GM18498 (cell line): ENCODE data around the gene UBE2Q1.
"Not testable (repeated sequence)": the region's sequence is repeated elsewhere in the genome, so short reads cannot be mapped to it uniquely, and the experiment has no call there.

Experiments used
- ATAC-seq: cut with Tn5 transposase; IDR thresholded peaks from one replicate; pipeline ENCODE4 v1.9.1; 2021; ENCODE audit warnings: mild to moderate bottlenecking, moderate library complexity; ENCODE audit not compliant: unreplicated experiment

The UBE2Q1 gene

DNA sequence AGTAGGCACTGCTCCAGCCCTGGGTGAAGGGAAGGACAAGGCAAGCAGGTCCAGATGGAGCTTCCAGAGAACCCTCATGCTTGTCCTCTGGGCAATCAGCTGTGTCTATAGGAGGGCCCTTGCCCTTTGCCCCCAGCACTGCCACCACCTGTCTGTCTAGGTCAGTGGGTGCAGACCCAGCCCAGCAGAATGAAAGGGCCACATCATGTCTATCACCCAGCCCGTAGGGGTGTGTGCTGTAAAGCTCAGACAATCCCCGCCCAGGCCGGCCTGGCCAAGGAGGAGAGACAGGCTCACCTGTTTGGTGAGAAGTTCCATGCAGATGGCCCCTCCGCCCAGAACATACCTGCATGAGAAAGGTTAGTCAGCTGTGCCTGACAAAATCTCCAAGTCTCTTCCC, 7.0 kb downstream of the UBE2Q1 start:
- no peak for ATAC-seq

DNA sequence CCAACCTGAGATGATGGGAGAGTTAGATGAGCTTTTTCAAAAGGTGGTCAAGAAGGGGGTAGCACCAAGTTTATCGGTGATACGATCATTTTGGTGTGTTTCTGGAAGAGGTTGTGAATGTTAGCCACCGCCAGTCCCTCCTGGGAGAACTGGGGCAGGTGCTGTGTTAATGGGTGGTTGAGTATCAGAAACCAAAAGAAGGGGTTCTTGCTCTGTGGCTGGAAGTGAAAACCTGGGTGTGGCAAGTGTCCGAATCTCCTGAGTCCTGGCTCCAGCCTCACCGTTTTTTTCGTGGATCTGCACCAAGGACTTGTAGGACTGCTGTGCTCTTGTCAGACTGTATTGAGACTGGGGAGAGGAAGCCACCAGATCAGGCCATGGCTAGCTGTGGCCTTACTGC, 7.8 kb downstream of the UBE2Q1 start:
- no peak for ATAC-seq

DNA sequence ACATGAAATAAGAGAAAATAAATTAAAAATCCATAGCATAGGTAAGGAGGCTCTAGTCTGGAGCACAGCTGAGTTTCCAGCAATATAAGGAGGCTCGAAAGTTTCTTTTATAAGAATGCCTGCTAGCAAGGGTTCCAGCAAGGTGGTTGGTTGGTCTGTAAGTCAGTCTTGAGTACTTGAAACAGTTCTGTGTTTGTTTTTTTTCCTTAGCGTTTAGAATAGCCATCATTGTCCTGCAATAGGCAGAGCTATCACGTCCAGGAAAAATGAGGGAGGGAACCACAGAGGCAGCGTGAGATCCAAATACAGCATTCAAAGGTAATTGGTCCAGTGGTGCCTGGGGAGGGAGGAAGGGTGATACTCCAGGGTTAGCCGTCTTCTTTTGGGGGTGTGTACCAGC, 8.4 kb downstream of the UBE2Q1 start:
- no peak for ATAC-seq

DNA sequence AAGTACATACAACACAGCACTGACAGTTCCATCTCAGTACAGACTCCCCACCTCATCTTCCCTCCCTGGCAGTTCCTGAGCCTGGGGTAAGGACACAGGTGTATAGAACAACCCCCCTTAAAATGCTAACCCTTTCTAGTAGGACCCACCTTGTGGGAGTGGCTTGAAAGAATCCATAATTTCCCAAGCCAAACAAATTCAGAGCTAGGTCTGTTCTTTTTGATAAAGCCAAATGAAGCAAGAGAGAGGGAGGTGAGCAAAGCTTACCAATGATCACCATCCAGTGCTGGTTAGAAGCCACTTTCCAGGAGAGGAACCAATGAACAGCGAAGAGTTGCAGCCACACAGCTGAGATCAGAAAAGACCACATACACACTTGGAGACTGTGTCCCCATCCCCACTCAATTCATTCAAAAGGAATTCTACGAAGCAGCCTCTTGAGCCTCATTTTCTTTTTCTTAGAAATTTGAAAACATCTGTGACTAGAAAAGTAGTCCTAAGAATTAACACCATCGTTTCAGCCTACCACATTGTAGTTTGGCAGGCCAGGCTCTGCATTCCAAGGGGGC, 9.2 kb downstream of the UBE2Q1 start:
- ATAC-seq, result no peak

DNA sequence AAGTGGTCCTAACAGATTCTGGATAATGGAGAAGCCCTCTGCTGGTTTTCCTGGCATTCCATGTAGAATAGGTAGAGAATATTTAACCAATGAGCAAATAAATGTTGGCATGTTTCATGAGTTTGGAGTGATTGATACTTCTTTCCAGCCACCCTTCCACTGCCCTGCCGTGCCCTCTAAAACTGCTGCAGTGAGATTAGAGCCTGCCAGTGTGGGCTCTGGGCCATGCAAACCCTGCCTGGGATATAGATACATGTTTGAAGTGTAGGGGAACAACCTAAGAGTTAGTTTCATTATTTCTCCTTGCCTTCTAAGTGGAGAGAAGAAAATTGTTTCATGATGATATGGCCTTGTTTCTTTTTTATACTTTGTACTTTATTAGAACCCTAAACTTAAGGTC, 10.4 kb downstream of the UBE2Q1 start:
- ATAC-seq, result no peak

DNA sequence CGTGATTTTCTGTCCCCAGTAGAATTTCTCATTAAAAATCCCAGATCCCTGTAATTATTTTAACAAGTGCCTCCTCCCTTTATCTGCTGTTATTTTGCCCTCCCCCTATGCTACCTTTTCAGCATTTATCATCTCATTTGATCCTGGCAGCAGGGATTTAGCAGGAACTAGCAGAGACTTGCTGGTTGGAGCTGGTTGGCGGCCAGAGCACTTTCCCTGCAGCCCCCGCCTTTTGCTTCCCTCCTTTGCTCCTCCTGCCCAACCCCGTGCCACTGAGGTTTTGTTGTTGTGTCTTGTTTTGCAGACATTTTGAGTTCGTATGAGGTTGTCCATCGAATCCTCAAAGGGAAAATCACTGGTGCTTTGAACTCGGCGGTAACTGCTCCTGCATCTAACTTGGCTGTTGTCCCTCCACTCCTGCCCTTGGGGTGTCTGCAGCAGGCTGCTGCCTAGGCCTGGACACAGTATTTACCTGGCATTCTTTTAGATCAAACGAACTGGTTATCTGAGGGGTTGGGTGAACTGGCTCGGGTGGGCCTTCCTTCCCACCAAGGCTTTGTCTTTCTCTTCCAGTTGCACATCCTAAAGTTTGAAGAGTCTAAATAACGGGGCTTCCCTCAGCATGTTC, 11.2 kb downstream of the UBE2Q1 start:
- no peak for ATAC-seq

DNA sequence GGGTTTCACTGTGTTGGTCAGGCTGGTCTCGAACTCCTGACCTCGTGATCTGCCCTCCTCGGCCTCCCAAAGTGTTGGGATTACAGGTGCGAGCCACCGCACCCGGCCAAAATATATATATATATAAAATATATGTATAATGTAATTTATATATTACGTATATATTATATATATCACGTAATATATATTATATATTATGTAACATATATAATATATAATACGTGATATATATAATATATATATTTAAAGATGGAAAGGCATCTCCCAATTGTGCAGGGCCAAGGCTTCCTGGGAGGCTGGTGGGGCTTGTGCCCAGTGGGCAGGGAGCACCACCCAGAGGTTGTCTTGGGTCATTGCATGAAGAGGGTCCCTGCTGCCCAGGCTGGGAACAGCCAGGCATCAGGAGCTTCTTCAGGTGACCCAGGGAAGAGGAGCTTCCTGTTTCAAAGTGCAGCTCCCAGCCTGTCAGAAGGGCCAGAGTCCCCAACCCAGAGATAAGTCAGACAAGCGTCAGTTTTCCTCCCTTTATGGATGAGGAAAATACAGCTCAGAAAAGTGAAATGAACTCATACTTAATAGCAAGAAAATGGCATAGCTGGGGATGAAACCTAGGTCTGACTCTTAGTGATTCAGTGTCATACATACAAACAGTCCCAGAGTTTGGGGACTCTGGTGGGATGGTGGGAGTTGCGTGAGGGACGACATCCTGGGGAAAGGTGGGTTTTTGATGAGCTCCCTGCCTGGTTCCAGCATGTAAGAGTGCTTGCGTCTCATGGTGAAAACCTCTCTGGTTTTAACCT, 12.0 kb downstream of the UBE2Q1 start:
- peak; percentile 44 for ATAC-seq

DNA sequence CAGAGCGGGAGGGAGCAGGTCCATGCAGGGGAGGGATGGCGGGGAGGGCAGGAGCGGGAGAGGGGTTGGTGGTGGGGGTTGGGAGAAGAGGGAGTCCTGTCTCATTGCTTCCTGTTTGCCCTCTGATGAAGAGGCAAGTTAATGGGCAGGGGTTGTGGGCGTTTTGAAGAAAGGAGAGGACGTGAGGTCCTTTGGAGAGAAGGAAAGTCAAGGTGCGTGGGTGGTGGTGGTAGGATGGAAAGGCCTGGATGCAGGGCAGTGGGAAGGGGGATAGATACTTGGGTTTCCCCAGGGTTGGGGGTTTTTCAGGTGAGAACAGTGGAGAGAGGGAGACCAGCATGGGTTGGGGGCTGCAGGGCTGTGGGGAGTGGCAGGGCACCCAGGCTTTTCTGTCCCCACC, 17.2 kb downstream of the UBE2Q1 start:
- no peak for ATAC-seq

DNA sequence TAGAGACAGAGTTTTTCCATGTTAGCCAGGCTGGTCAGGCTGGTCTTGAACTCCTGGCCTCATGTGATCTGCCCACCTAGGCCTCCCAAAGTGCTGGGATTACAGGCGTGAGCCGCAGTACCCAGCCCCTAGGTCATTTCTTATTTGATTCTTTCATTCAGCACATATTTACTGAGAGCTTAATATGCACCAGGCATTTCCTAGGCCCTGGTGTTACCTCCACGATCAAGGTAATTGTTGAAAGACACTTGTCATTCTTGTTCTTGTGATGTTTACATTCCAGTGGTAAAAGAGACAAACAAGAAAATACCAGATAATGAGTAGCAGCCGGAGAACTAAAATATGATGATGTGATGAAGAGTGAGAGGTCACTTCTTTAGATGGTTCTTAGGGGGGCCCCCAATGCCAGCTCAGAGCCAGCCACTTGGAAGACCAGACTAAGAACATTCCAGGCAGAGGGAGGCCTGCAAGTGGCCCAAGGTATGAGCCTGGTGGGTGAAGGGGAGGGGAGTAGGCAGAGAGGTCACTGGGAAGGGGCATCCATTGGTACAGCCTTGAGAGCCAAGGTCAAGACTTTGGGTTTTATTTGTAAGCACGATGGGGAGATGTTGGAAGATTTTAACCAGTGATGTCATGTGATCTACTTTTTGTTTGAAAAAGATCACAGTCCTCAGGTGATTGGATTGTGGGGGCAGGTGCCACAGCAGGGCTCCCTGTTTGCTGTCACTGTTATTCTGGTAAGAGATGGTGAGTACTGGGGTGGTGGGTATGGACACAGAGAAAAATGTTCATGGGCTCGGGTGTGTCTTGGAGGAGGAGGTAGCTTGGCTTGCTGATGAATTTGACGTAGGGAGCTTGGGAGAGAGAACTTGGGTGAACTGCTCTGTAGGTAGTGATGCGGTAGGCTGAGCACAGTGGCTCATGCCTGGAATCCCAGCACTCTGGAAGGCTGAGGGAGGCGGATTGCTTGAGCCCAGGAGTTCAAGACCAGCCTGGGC, 18.7 kb downstream of the UBE2Q1 start:
- ATAC-seq, result no peak

DNA sequence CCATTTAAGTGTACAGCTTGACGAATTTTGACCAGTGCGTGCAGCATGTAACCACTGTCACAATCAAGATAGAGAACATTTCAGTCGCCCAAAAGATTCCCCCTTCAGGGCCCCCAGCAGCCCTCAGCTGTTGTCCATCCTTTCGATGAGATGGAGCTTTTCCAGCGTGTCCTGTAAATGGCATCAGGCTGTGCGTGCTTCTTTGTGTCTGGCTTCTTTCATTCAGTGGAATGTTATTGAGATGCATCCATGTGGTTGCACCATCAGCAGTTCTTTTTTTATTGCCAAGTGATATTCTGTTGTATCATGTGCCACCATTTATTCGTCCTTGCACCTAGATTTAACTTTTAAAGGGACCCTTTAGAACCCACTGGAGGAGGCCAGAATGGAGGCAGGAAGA, 21.9 kb downstream of the UBE2Q1 start:
- ATAC-seq, result no peak

DNA sequence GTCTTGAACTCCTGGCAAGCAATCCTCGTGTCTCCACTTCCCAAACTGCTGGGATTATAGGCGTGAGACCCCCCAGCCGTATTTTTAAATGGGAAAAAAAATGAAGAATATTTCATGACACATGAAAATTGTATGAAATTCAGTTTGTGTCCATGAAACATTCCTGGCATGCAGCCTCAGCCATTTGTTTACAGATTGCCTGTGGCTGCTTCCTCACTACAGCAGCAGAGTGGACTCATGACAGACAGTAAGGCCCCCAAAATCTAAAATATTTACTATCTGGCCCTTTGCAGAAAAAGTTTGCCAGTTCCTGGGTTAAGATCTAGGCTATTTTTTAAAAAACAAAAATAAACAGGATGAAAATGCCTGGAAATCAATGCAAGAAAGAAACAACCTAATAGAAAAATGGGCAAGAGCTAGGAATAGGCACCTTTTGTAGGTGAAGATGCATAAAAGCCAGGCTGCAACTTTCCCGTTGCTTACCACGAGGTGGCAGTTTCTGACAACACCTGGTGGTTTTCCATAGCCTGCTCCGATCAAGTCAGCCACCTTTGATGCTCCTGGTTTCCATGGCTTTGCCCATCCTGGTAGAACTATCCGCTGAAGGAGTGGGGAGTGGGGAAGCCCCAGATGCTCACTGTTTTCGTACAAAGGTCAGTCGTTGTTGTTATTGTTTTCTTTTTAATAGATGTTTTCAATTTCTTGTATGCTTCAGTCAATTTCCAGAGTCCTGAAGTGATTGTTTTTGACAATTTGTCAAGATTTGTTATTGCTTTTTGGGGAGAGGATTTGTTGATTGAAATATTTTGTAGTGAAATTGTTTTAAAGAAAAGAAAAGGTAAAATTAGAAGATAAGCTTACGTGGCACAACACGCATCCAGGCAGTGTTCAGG, 24.3 kb downstream of the UBE2Q1 start:
- ATAC-seq, result no peak

DNA sequence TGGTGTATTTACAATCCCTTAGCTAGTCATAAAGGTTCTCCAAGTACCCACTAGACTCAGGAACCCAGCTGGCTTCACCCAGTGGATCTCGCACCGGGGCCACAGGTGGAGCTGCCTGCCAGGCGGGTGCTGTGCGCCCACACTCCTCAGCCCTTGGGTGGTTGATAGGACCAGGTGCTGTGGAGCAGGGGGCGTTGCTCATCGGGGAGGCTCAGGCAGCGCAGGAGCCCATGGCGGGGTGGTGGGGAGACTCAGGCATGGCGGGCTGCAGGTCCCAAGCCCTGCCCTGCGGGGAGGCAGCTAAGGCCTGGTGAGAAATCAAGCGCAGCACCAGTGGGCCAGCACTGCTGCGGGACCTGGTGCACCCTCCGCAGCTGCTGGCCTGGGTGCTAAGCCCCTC, 26.5 kb downstream of the UBE2Q1 start:
- ATAC-seq, result not testable (repeated sequence)

DNA sequence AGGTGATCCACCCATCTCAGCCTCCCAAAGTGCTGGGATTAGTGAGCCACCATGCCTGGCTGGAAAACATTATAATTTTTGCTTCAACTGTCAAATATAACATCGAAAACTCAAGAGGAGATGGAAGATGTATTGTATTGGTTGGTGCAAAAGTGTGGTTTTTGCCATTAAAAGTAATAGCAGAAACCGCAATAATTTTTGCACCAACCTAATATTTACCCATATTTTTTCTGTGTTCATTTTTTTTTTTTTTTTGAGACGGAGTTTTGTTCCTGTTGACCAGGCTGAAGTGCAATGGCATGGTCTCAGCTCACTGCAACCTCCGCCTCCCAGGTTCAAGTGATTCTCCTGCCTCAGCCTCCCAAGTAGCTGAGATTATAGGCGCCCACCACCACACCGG, 29.2 kb downstream of the UBE2Q1 start:
- ATAC-seq, result no peak

DNA sequence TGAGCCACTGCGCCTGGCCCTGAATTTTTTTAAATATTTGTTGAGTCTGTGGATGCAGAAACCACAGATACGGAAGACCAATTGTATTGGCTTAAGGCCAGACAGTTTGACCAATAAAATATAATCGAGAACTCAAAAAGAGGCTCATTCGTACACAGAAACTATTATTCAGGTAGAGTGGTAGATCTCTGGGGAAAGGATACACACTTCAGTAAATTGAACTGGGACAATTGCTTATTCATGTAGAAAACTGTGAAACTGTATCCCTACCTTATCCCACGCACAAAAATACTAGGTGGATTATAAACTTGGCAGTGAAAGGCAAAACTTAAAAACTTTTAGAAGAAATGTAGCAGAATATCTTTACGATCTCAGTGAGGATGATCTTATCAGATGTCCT, 31.3 kb downstream of the UBE2Q1 start:
- no peak for ATAC-seq

DNA sequence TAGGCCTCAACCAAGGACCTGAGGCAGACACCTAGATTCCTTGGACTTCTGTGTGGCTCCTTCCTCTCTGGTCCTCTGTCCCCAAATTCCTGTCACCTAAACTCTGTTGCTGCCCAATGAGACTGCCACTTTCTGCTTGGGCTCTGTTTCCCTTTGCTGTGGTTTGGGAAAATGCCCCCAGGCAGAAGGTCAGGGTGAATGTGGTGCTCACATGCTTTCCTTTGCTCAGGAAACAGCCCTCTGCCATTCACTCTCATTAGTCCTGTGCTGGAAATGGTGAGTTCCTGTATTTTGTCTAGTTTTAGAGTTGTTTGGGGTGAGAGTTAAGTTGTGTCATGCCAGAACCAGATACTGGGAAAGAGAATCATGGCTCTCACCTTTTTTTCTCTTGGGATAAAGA, 33.6 kb downstream of the UBE2Q1 start:
- no peak for ATAC-seq

DNA sequence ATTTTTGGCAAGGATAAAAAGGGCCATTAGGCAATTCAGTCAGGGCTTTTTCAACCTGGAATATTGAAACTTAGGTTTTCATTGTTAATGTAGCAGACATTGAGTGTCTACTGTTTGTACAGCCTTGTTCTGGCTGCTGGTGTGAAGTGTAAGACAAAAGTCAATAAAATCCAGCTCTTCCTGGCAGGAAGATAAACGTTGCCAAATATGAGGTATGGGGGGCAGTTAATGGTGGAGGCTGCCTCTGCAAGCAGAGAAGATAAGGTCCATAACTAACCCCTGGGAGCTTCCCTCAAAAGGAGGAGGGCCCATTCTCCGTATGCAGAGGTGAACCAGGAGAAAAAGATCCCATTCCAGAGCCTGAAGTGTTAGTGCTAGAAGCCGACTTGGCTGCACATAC, 36.8 kb downstream of the UBE2Q1 start:
- no peak for ATAC-seq

DNA sequence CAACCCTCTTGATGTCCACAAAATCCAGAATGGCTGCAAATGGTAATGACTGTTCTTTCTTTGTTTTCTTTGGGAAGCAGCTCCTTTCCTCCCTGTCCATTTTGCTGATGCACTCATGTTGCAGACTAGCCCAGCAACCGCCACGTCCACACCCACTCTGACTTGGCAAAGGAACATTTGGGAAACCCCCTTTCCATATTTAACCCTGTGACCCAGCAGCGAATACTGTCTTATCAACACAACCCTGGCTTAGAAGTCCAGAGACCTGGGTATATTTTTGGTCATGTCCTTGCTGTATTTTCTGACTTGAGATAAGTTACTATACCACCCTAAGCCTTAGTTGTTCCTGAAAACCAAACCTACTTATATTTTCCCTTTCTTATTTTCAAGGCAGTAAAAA, 38.1 kb downstream of the UBE2Q1 start:
- ATAC-seq, result no peak

DNA sequence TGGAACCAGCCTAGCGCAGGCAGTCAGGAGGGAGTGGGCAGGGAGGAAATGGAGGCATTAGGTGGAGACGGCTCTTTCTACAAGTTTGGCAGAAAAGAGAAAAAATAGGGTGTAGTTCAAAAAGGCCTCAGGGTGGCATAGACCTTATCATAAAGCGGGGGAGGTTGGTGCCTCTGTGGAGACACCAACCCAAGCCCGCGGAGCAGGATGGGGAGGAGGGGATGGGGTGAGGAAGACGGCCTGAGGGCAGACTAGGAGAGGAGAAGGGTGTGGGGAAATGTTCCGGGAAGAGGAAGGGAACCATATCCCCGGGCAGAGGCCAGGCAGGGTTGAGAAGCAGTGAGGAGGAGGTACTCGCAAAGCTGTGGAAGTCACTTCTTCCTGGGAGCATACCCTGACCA, 38.9 kb downstream of the UBE2Q1 start:
- no peak for ATAC-seq

DNA sequence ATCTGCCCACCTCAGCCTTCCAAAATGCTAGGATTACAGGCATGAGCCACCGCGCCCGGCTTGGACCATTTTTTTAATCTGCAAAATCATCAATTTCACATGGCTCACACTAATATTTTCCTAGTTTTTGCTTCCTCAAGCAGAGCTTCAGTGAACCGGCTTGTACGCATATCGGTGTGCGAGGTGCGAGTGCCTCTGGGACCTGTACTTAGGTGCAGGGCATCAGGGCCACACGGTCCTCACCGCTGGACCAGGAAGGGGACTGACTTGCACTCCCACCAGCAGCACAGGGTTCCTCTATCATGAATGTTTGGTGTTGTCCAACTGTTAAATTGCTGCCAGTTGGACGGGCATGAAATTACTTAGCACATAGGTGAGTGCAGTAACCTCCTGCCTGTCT, 40.8 kb downstream of the UBE2Q1 start:
- ATAC-seq, result no peak

DNA sequence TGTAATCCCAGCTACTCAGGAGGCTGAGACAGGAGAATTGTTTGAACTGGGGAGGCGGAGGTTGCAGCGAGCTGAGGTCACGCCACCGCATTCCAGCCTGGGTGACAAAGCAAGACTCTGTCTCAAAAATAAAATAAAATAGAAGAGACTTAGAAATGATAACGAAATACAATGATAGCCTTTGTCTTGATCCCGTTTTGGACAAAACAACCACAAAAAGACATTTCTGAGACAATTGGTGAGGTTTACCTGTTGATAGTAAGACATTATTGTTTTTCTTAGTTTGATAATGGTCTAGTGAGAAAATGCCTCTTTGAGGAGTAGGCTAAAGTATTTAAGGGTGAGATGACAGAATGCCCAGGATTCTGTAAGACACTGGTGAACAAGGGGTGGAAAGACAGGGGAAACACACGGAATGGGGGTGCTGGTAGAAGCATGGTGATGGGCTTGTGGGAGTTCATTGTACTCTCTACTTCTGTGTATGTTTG, 44.4 kb downstream of the UBE2Q1 start:
- ATAC-seq, result no peak
